ENCODE measurements around the gene HLA-C. TPM values are rescaled to one million over a fixed set of nuclear protein-coding genes. Genes with fewer than 3 reads are reported as not detected.
"Not testable (repeated sequence)": the region's sequence is repeated elsewhere in the genome, so short reads cannot be mapped to it uniquely, and the experiment has no call there.

The HLA-C gene
- total RNA-seq, 1 experiment from 2014 or later, result 149 TPM

DNA sequence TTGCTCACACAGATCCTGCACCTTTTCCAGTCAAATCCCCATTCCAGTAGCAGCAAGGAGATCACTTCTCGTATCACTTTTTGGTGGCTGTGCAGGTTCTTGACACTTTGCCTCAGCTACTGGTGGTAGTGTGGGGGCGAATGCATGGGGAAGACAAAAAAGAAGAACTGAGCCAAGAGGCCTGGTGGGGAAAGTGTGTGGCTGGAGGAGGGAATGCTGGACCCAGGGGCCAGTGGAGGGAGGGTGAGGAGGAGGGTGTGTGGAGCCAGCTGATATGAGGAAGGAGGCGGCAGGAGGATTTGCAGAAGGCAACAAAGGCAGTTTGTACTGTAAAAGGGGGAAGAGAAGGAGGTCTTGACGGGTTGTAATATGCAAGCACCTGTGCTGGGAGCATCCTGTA lies 15.7 kb upstream of the HLA-C start:
- no peak overlapping the region for H3K4me3 Mint-ChIP-seq (ENCODE audit: unreplicated experiment)
- POLR2A ChIA-PET, result interaction anchor here (0.6 kb wide), 1 partner anchor 91 kb away, joined by 3 read pairs; no protein-coding TSS in a partner anchor
- no peaks in the 10 kb centered on the region for H3K36me3 Mint-ChIP-seq (ENCODE audit: insufficient read depth, unreplicated experiment)
- no peaks in the 10 kb centered on the region for H3K4me1 Mint-ChIP-seq (ENCODE audit: low read depth, unreplicated experiment)
- H3K27me3 Mint-ChIP-seq (ENCODE audit: insufficient read depth, unreplicated experiment), result peaks cover 16% of the 10 kb centered on the region
- no peaks in the 10 kb centered on the region for H3K4me1 ChIP-seq
- H3K36me3 ChIP-seq (ENCODE audit: control insufficient read depth, insufficient read depth, low read length), result no peaks in the 10 kb centered on the region
- no peaks in the 10 kb centered on the region for H3K9me3 Mint-ChIP-seq (ENCODE audit: unreplicated experiment)
- H3K4me3 ChIP-seq (ENCODE audit: low read depth, low read length), result no peak overlapping the region
- H3K9me3 ChIP-seq, result no peaks in the 10 kb centered on the region
- CTCF ChIA-PET, result no interaction called here
- no TSS peak for BruUV-seq (replicated peaks)
- no peak overlapping the region for H3K27ac Mint-ChIP-seq (ENCODE audit: unreplicated experiment)
- intact Hi-C loops (cut with micrococcal nuclease; ENCODE audit: unreplicated experiment), result no loop called here
- DNase-seq, result no peak
- H3K27me3 ChIP-seq (replicated peaks; ENCODE audit: control insufficient read depth, insufficient read depth, low read length), result no peaks in the 10 kb centered on the region
- no peak for TF ChIP-seq CTCF (IDR thresholded peaks at IDR 0.05; ENCODE audit: insufficient read depth in 1 of 2, low read depth in 1 of 2, low read length in 1 of 2, severe bottlenecking in 1 of 2, unreplicated experiment in 1 of 2)

GRCh38 chr6:31285982-31286381 lies 14.1 kb upstream of the HLA-C start:
- no peaks in the 10 kb centered on the region for H3K36me3 Mint-ChIP-seq (ENCODE audit: insufficient read depth, unreplicated experiment)
- POLR2A ChIA-PET, result no interaction called here
- DNase-seq, result no peak
- Histone ChIP-seq H3K9me3 (no peaks in the 10 kb centered on the region), H3K4me3 (ENCODE audit: low read depth, low read length) (no peak overlapping the region), H3K36me3 (ENCODE audit: control insufficient read depth, insufficient read depth, low read length) (no peaks in the 10 kb centered on the region), H3K27me3 (replicated peaks; ENCODE audit: control insufficient read depth, insufficient read depth, low read length) (no peaks in the 10 kb centered on the region), H3K4me1 (no peaks in the 10 kb centered on the region)
- H3K27me3 Mint-ChIP-seq (ENCODE audit: insufficient read depth, unreplicated experiment), result peaks cover 12% of the 10 kb centered on the region
- H3K9me3 Mint-ChIP-seq (ENCODE audit: unreplicated experiment), result no peaks in the 10 kb centered on the region
- intact Hi-C loops (cut with micrococcal nuclease; ENCODE audit: unreplicated experiment), result no loop called here
- no peak overlapping the region for H3K27ac Mint-ChIP-seq (ENCODE audit: unreplicated experiment)
- TF ChIP-seq CTCF (IDR thresholded peaks at IDR 0.05; ENCODE audit: insufficient read depth in 1 of 2, low read depth in 1 of 2, low read length in 1 of 2, severe bottlenecking in 1 of 2, unreplicated experiment in 1 of 2), result no peak
- CTCF ChIA-PET, result interaction anchor here (0.6 to 1.2 kb wide), 2 partner anchors 81 to 206 kb away, joined by 3 read pairs; no protein-coding TSS in a partner anchor
- BruUV-seq (replicated peaks), result no TSS peak
- H3K4me3 Mint-ChIP-seq (ENCODE audit: unreplicated experiment), result no peak overlapping the region
- no peaks in the 10 kb centered on the region for H3K4me1 Mint-ChIP-seq (ENCODE audit: low read depth, unreplicated experiment)

DNA sequence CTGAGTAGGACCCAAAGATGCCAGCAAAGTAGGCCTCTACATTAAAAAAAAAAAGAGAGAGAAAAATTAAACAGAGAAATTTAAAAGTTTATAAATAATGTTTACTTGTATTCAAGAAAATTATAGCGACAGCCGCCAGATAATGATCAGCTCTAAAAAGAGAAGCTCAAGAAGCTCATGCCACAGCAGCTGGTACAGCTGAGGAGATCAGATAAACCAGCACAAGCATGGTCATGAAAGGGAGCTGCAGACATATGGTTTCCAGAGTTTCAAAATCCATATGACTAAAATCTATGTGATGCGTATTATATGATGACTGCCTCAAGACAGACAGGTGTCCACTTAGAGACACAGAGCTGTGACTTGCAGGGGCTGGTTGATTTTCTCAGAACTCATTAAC lies 13.6 kb upstream of the HLA-C start:
- H3K4me1 Mint-ChIP-seq (ENCODE audit: low read depth, unreplicated experiment), result no peaks in the 10 kb centered on the region
- H3K9me3 Mint-ChIP-seq (ENCODE audit: unreplicated experiment), result no peaks in the 10 kb centered on the region
- CTCF ChIA-PET, result interaction anchor here (0.6 kb wide), 1 partner anchor 206 kb away, joined by 3 read pairs; no protein-coding TSS in a partner anchor
- no peaks in the 10 kb centered on the region for H3K36me3 Mint-ChIP-seq (ENCODE audit: insufficient read depth, unreplicated experiment)
- H3K36me3 ChIP-seq (ENCODE audit: control insufficient read depth, insufficient read depth, low read length), result no peaks in the 10 kb centered on the region
- H3K27me3 Mint-ChIP-seq (ENCODE audit: insufficient read depth, unreplicated experiment), result peaks cover 12% of the 10 kb centered on the region
- POLR2A ChIA-PET, result no interaction called here
- no peaks in the 10 kb centered on the region for H3K27me3 ChIP-seq (replicated peaks; ENCODE audit: control insufficient read depth, insufficient read depth, low read length)
- intact Hi-C loops (cut with micrococcal nuclease; ENCODE audit: unreplicated experiment), result no loop called here
- H3K4me3 Mint-ChIP-seq (ENCODE audit: unreplicated experiment), result no peak overlapping the region
- TF ChIP-seq CTCF (IDR thresholded peaks at IDR 0.05; ENCODE audit: insufficient read depth in 1 of 2, low read depth in 1 of 2, low read length in 1 of 2, severe bottlenecking in 1 of 2, unreplicated experiment in 1 of 2), result no peak
- no peak overlapping the region for H3K4me3 ChIP-seq (ENCODE audit: low read depth, low read length)
- H3K9me3 ChIP-seq, result no peaks in the 10 kb centered on the region
- BruUV-seq (replicated peaks), result no TSS peak
- H3K27ac Mint-ChIP-seq (ENCODE audit: unreplicated experiment), result no peak overlapping the region
- no peak for DNase-seq
- H3K4me1 ChIP-seq, result no peaks in the 10 kb centered on the region

DNA sequence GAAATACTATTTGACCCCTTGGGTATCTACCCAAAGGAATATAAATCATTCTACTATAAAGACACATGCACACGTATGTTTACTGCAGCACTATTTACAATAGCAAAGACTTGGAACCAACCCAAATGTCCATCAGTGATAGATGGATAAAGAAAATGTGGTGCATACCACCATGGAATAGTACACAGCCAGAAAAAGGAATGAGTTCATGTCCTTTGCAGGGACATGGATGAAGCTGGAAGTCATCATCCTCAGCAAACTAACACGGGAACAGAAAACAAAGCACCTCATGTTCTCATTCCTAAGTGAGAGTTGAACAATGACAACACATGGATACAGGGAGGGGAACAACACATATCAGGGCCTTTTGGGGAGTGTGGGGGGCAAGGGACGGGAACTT lies 7.8 kb upstream of the HLA-C start:
- DNase-seq; H3K9me3 ChIP-seq; H3K36me3 Mint-ChIP-seq (ENCODE audit: insufficient read depth, unreplicated experiment); H3K4me1 Mint-ChIP-seq (ENCODE audit: low read depth, unreplicated experiment); H3K4me3 ChIP-seq (ENCODE audit: low read depth, low read length); H3K9me3 Mint-ChIP-seq (ENCODE audit: unreplicated experiment); BruUV-seq (replicated peaks); H3K27me3 ChIP-seq (replicated peaks; ENCODE audit: control insufficient read depth, insufficient read depth, low read length); H3K27ac Mint-ChIP-seq (ENCODE audit: unreplicated experiment); POLR2A ChIA-PET; H3K36me3 ChIP-seq (ENCODE audit: control insufficient read depth, insufficient read depth, low read length); H3K4me3 Mint-ChIP-seq (ENCODE audit: unreplicated experiment); CTCF ChIA-PET; H3K4me1 ChIP-seq: not testable (repeated sequence)
- intact Hi-C loops (cut with micrococcal nuclease; ENCODE audit: unreplicated experiment), result loop anchor here (10.0 kb wide), 1 partner anchor 75 kb away; the partner anchor contains the start of gene HLA-B
- peaks cover 11% of the 10 kb centered on the region for H3K27me3 Mint-ChIP-seq (ENCODE audit: insufficient read depth, unreplicated experiment)

All from Caco-2 (cell line).